ENCODE measurements around the gene APOL2.
"Not testable (repeated sequence)": the region's sequence is repeated elsewhere in the genome, so short reads cannot be mapped to it uniquely, and the experiment has no call there.

The APOL2 gene

DNA sequence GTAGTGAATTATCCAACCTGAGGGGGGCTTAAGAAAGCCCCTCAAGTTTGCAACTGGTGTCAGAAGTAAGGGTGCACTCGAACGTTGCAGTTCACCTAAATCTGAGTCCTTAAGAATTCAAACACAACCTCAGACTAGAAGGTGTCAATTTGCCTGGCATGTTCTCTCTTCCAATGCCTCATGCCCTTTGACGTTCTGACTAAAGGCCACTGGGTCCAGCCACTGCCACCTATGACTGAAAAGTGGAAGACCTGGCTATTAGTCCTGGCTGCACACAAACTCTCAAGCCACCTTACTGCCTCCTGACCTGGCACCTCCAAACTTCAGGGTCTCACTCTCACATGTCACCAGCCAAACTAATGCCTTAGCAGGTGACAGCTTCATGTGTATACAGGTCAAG is 45.8 kb downstream of the APOL2 start:
- H3K4me3 ChIP-seq (ENCODE audit: low read depth, low read length): no peak overlapping the region
- TF ChIP-seq, protein P1, sequence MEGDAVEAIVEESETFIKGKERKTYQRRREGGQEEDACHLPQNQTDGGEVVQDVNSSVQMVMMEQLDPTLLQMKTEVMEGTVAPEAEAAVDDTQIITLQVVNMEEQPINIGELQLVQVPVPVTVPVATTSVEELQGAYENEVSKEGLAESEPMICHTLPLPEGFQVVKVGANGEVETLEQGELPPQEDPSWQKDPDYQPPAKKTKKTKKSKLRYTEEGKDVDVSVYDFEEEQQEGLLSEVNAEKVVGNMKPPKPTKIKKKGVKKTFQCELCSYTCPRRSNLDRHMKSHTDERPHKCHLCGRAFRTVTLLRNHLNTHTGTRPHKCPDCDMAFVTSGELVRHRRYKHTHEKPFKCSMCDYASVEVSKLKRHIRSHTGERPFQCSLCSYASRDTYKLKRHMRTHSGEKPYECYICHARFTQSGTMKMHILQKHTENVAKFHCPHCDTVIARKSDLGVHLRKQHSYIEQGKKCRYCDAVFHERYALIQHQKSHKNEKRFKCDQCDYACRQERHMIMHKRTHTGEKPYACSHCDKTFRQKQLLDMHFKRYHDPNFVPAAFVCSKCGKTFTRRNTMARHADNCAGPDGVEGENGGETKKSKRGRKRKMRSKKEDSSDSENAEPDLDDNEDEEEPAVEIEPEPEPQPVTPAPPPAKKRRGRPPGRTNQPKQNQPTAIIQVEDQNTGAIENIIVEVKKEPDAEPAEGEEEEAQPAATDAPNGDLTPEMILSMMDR (IDR thresholded peaks at IDR 0.05; ENCODE audit: low read depth, low read length): no peak

DNA sequence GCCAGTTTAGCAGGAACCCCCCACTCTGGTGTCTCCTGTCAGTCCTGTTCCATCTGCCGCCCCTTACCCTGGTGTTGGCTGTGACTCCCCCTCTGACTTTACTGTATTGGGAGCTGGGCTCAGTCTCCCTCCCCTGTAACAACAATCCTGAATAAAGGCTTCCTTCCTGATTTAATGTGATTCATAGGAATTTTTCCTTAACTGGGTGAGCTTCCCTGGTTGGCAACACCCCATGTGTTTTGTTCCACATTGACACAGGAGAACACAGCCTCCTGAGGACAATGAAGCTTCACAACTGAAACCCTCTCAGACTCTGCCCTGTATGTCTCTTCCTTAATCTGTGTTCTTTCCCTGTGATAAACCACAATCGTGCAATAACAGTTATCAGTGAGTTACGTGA is 46.2 kb downstream of the APOL2 start:
- TF ChIP-seq, protein P1 (IDR thresholded peaks at IDR 0.05; ENCODE audit: low read depth, low read length): no peak
- H3K4me3 ChIP-seq (ENCODE audit: low read depth, low read length): no peak overlapping the region

DNA sequence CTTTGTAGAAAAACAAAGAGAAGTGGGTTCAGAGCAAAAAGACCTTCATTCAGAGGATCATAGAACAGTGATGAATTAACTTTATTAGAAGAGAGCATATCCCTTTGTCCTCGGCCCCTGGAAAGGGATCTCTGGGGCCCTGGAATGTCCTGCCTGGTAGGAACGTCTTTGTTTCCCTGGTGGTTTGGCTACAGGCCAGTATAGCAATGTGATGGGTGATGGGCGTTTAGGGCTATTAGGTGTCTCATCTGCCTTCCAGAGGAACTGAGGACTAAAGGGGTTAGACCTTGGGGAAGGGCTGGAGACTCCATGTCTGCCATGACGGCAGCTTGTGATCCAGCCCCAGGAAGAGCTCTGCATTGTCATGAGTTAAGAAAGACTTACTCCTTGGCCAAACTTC is 46.8 kb downstream of the APOL2 start:
- H3K4me3 ChIP-seq (ENCODE audit: low read depth, low read length): no peak overlapping the region
- TF ChIP-seq, protein P1 (IDR thresholded peaks at IDR 0.05; ENCODE audit: low read depth, low read length): no peak

DNA sequence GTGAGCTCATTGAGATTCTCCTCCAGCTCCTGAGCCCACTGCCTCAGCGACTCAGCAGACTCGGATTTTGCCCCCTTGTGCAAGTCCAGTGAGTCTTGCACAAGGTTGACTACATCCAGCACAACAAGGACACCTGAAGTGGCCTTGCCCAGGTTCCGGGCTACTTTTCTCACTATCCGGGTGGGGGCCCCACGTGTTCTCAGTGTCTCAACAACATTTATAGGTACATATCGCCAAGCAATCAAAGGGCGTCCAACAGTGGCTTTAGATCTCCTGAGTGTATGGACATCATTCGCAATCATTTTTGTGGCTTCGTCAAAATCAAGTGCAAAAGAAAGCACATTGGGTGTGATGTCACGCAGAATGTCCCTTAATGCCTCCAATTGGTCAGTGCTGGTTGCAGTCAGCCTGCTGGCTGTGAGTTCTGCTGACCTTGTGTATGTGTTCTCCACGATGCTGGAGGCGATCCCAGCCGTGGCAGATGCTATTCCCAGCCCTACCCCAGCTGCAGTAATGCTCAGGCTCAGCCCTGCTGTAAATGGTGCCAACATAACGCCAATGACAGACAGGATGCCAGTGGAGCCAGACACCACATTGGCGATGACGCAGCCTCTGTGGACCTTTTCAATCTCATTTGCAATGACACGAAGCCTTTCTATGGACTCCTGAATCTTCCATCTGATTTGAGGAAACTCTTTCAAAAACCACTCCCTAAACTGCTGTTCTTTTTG is 48.1 kb downstream of the APOL2 start:
- TF ChIP-seq, protein P1 (IDR thresholded peaks at IDR 0.05; ENCODE audit: low read depth, low read length): no peak
- H3K4me3 ChIP-seq (ENCODE audit: low read depth, low read length): no peak overlapping the region

DNA sequence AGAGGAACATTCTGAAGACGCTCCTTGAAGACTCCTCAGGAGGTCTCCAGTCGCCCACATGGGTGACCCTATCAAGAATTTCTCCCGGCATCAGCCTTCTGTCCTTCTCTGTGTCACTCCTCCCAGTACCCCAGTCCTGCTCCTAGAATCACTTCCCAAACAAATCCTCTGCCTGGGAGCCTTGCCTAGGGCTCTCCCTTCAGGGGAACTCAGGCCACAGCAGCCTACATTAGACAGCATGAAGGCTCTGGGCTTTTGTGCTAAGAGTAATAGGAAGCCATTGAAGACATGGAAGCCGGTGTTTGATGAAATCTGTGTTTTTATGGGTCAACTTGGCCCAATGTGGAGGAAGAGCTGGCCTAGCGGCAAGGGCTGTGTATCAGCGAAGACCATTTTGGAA is 51.5 kb downstream of the APOL2 start:
- H3K4me3 ChIP-seq (ENCODE audit: low read depth, low read length): not testable (repeated sequence)

DNA sequence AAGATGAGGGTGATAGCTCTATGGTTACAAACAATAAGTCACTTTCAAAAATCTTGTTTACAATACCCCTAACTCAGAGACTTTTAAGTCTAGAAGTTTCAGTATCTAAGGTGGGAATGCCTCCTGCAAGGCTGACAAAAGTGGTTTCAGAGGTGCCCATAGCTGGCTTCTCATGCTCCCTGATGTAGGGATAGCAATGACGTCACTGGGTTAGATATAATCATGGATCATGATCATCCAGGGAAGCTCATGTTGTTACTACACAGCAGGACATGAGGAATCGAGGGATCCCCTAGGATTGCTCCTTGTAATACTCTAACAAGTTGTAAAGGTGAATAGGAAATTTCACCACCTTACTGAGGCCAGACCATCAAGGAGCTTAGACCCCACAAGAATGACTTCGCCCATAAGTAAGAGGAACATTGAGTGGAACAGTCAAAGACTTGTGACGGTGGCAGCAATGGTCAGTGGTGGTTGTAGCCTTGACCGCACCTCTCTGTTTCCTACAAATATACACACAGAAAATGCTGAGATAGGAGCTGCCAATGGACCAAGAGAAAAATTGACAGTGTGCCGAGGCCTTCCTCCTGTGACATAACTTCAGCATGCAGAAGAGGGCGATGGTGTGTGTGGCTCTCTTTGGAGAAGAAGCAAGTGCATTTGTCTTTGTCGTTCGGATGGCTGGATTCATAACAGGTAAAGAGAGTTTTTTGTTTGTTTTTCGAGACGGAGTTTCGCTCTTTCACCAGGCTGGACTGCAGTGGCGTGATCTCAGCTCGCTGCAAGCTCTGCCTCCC is 53.3 kb downstream of the APOL2 start:
- no peak overlapping the region for H3K4me3 ChIP-seq (ENCODE audit: low read depth, low read length)
- TF ChIP-seq, protein P1 (IDR thresholded peaks at IDR 0.05; ENCODE audit: low read depth, low read length): no peak

DNA sequence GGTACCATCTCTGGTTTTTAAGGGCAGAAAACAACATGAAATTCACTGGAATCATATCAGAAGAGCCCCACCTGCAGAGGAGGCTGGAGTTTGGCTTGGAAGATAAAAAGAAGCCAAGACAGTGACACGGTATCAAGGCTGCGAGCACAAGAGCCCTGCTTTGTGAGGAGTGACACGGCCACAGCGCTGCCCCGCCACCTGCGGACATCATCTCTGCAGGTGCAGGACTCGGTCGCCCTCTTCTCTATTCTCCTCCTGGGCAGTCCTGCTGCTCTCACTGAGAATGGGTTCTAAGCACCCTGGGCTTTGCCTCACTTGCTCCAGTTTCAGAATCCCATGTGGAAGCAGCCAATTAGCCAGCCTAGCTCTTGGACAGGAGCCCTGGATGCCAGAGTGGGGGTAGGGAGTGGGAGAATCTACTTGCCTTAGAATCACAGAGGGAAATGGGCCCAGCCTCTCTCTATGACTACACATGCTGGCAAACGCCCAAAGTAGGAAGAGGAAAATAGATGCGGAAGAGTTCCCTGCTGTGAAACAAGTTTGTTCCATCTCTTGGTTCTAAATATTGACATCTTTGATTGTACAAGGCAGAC is 54.8 kb downstream of the APOL2 start:
- TF ChIP-seq, protein P1 (IDR thresholded peaks at IDR 0.05; ENCODE audit: low read depth, low read length): no peak
- H3K4me3 ChIP-seq (ENCODE audit: low read depth, low read length): no peak overlapping the region

Measured in WI38 (cell line).